ENCODE data around the gene EXOC6.

GRCh38 chr10:92920866-92921265, 72.5 kb downstream of the EXOC6 start:
- TF ChIP-seq CTCF (IDR thresholded peaks at IDR 0.05) (no peak), POLR2A (IDR thresholded peaks at IDR 0.05) (no peak)
